ENCODE results near the gene CDS2. TPM values are rescaled to one million over a fixed set of nuclear protein-coding genes. Genes with fewer than 3 reads are reported as not detected.

The CDS2 gene
- total RNA-seq, 1 experiment from 2014 or later, result 17.1 TPM

DNA sequence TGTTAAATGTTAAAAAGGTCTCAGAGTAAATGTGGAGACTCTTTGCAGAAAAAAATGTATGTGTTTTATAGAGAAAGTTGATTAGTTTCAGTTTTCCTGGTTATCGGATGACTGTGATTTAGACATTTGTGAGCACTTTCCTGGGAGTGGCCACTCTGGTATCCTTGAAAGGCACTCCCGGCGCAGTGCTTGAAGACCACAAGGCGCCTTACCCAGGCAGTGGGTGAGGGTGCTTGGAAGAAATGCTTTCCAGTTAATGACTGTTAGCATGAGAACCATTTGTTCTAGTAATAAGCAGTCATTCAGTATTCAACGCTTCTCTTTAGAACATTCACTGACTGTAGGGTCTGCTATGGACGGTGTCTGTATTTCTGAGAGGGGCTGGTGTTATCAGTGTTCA, 7.2 kb downstream of the CDS2 start:
- no peak overlapping the region for H3K4me3 ChIP-seq (ENCODE audit: low read length)
- peaks cover 75% of the 10 kb centered on the region for H3K79me2 ChIP-seq (ENCODE audit: low read length)
- no TSS peak for BruUV-seq (replicated peaks)
- ATAC-seq (no peak), DNase-seq (no peak)
- no peaks in the 10 kb centered on the region for H3K27me3 ChIP-seq (ENCODE audit: low read length)
- H3F3A ChIP-seq (ENCODE audit: low read length, unreplicated experiment), result no peaks in the 10 kb centered on the region
- TF ChIP-seq EZH2phosphoT487 (IDR thresholded peaks at IDR 0.05; ENCODE audit: borderline replicate concordance, low read length) (no peak), CTCF (conservative IDR thresholded peaks at IDR 0.05; ENCODE audit: low read depth, low read length) (no peak), EZH2 (IDR thresholded peaks at IDR 0.05; ENCODE audit: low read length, unreplicated experiment) (no peak)
- no peaks in the 10 kb centered on the region for H3K36me3 ChIP-seq (ENCODE audit: low read depth, low read length)
- no peaks in the 10 kb centered on the region for H3K9me3 ChIP-seq (ENCODE audit: low read length)
- intact Hi-C loops (cut with micrococcal nuclease), result no loop called here
- CTCF ChIA-PET, result no interaction called here
- POLR2A ChIA-PET (ENCODE audit: unreplicated experiment), result no interaction called here
- no peaks in the 10 kb centered on the region for H3K4me1 ChIP-seq (ENCODE audit: insufficient read depth, low read length)
- no peak overlapping the region for H3K9ac ChIP-seq (ENCODE audit: low read length)
- H3K27ac ChIP-seq (ENCODE audit: low read length), result no peak overlapping the region
- H3K9me2 ChIP-seq (replicated peaks; ENCODE audit: low read length), result no peaks in the 10 kb centered on the region
- H4K20me1 ChIP-seq (ENCODE audit: low read length), result 0 out of 2 replicates have a peak, but pooled peaks cover 4% of the 10 kb centered on the region
- no peak overlapping the region for H3K4me2 ChIP-seq (ENCODE audit: low read length)
- no peak overlapping the region for H2AFZ ChIP-seq (ENCODE audit: low read length)

DNA sequence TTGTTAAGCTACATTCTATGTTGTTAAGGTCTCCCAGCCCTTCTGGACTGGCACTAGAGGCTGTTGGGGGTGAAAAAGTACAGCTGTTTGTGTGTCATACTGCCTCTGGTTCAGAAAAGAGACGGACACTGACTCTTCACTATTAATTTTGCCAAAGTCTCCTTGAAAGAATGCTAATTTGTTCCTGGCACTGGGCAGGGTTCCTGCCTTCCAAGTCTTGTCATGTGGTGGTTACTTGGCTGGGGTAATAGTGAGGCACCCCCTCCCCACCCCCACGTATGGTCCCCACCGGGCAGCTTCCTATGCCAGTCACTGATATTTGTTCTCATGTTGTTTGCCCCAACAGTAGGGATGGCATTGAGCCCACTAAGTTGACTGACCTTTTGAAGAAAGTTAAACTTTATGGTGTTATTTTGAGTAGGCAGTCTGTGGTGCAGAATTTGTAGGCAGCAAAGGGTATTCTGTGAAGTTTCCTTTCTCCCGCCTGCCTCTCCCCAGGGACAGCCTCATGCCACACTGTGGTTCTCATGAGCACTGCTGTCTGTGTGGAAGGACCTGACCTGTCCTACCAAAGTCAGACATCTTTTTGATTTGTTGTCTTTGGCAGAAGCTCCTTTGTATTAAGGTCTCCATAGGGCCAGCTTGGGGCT, 8.7 kb downstream of the CDS2 start:
- POLR2A ChIA-PET (ENCODE audit: unreplicated experiment), result no interaction called here

More for the DNA sequence above, 8.7 kb downstream of the CDS2 start:
- Histone ChIP-seq H3K27me3 (ENCODE audit: low read length) (no peaks in the 10 kb centered on the region), H3F3A (ENCODE audit: low read length, unreplicated experiment) (no peaks in the 10 kb centered on the region), H2AFZ (ENCODE audit: low read length) (no peak overlapping the region), H3K4me3 (ENCODE audit: low read length) (no peak overlapping the region), H3K9me2 (replicated peaks; ENCODE audit: low read length) (no peaks in the 10 kb centered on the region), H3K36me3 (ENCODE audit: low read depth, low read length) (no peaks in the 10 kb centered on the region), H3K9me3 (ENCODE audit: low read length) (no peaks in the 10 kb centered on the region), H4K20me1 (ENCODE audit: low read length) (0 out of 2 replicates have a peak, but pooled peaks cover 4% of the 10 kb centered on the region), H3K4me1 (ENCODE audit: insufficient read depth, low read length) (no peaks in the 10 kb centered on the region), H3K9ac (ENCODE audit: low read length) (no peak overlapping the region), H3K4me2 (ENCODE audit: low read length) (no peak overlapping the region), H3K27ac (ENCODE audit: low read length) (no peak overlapping the region), H3K79me2 (ENCODE audit: low read length) (peaks cover 75% of the 10 kb centered on the region)
- no peak for ATAC-seq
- no peak for TF ChIP-seq CTCF (conservative IDR thresholded peaks at IDR 0.05; ENCODE audit: low read depth, low read length)
- TF ChIP-seq EZH2 (IDR thresholded peaks at IDR 0.05; ENCODE audit: low read length, unreplicated experiment), result no peak
- TF ChIP-seq EZH2phosphoT487 (IDR thresholded peaks at IDR 0.05; ENCODE audit: borderline replicate concordance, low read length), result no peak
- no TSS peak for BruUV-seq (replicated peaks)
- intact Hi-C loops (cut with micrococcal nuclease), result no loop called here
- CTCF ChIA-PET, result no interaction called here
- no peak for DNase-seq
